SKM-1 treated with dmso at 0.1 percent for 144 hours (cell line): ENCODE data around the gene DUSP18.
A peak's percentile ranks its signal among the peaks of the same experiment; 100 is the strongest.
"Not testable (repeated sequence)": the region's sequence is repeated elsewhere in the genome, so short reads cannot be mapped to it uniquely, and the experiment has no call there.

Experiments used
- DNase-seq: peaks from one replicate; lab custom pipeline; 2025; ENCODE audit not compliant: unreplicated experiment; lab: John Stamatoyannopoulos, UW

The DUSP18 gene

GRCh38 chr22:30679895-30680690, 12.4 kb upstream of the DUSP18 start:
- DNase-seq = not testable (repeated sequence)

DNA sequence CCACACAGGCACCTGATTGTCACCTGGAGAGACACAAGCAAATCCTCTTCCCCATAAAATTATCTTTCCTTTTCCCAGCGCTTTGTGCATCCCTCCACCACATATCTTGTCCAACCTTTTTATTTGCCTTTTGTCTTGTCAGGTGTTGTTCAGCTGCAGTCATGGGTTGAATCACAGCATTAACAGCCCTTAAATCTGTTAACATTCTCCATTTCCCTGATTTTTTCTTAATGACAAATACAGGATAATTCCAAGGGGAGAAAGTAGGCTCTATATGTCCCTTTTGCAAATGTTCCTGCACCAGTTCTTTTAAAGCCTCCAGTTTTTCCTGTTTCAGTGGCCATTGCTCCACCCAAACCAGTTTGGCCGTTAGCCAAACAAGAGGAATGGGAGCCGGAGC, 8.9 kb upstream of the DUSP18 start:
- DNase-seq = not testable (repeated sequence)

DNA sequence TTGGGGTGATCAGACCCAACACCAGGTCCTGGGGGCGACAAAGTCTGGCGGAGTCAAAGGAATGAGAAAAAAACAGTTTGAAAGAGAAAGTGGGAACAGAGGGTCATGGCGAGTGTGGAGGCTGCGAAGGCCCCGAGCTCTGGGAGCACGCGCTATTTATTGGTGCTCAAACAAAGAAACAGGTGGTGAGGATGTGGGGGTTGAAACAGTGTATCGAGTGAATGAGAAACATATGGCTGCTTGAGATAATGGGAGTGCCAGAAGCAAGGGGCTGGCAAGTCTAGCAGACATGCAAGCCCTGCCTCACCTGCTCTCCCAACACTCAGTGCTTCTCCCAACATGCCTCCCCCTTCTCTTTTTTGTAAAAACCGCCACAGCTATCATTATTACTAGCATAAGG, 7.8 kb upstream of the DUSP18 start:
- DNase-seq = no peak

- no peak for DNase-seq
Measured at GRCh38 chr22:30674482-30674881, 6.8 kb upstream of the DUSP18 start.

- DNase-seq = no peak
Measured at GRCh38 chr22:30673136-30673535, 5.5 kb upstream of the DUSP18 start.

- DNase-seq = no peak
Measured at GRCh38 chr22:30671071-30671470, 3.4 kb upstream of the DUSP18 start.

DNA sequence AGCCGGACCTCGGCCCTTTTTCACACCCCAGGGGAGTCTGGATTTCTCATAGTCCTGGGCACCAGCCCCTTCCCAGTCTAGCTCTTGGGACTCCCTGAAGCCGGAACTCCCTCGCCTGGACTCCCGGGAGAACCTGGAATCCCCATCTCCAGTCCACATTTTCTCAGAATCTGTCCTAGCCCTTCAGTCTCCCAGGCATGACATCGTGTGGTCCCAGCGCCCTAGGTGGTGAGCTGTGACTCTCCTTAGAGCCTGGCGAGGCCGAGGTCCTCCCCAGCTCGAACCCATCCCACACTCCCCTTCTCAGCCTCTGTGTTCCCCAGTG, 673 bp upstream of the DUSP18 start:
- DNase-seq = no peak

GRCh38 chr22:30667107-30667493, 575 bp downstream of the DUSP18 start:
- no peak for DNase-seq

DNA sequence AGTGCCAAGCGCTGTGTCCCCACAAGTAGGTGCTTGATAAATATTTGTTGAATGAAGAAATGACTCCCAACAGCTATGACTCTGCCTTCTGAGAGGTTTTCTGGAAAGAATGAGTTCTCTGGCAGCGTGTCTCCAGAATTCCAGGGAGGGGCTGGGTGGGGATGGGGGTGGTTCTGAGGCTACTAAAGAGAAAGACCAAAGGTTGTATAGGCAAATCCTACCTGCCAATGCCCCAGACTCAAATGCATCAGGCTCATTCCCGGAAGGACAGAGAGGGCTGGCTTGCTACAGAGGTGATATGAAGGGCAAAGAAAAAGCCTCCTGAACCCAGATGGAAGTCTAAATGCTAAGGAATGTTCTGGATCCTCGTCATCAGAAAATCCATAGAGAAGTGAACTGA, 1.9 kb downstream of the DUSP18 start:
- DNase-seq = no peak

DNA sequence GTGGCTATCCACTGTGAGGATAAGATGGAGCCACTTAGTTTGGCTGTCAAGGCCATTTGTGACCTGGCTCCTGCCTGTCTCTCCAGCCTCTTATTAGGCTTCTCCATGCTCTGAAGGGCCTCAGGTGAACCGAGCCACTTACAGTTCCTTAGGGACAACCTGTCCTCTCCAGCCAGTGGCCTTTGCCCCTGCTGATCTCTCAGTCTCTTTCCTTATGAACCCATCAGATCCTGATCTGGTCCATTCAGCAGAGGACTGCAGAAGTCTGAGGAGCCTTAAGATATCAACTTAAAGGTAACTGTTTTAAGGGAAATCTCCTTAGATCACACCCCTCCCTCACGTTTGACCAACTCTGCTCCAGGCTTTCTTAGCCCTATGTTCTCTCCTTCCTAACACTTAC, 2.4 kb downstream of the DUSP18 start:
- no peak for DNase-seq

DNA sequence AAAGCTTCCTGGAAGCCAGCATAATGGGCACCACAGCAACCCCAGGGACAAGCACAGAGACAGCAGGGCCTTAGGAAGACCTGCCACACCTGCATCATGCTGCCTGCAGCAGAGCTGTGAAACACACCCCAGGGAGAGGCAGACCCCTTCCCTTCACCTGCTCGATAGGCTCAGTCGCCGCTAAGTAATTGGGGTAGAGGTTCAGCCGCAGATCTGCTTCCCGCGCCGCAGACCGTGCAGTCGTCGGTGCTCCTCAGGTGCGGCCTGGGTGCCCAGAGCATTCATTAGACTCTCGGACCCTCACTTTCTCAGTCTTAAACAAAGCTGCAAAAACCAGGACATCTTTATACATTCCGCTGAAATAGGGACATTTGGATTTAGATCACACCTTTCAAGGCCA, 2.9 kb downstream of the DUSP18 start:
- DNase-seq = no peak

- DNase-seq = no peak
Measured at GRCh38 chr22:30662040-30662439, 5.6 kb downstream of the DUSP18 start.

- no peak for DNase-seq
Measured at GRCh38 chr22:30655532-30655931, 12.1 kb downstream of the DUSP18 start.

DNA sequence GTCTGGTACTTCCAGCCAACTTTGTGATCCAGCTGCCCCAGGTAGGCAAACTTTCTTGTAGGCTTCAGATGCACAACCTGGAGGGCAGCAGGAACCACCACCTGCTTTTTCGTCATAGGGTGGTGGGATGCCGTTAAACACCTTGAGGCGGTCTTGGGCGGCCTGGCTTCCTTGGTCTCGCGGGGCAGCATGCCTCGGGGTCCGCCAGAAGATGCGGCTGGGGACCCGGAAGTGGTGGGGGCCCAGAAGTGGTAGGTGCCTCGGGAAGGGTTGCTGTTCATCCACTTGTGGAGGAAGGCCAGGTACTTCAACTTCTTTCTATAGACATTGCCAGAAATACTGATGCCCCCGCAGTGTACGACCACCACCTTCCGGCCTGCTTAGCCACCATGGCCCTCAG, 13.3 kb downstream of the DUSP18 start:
- no peak for DNase-seq

DNA sequence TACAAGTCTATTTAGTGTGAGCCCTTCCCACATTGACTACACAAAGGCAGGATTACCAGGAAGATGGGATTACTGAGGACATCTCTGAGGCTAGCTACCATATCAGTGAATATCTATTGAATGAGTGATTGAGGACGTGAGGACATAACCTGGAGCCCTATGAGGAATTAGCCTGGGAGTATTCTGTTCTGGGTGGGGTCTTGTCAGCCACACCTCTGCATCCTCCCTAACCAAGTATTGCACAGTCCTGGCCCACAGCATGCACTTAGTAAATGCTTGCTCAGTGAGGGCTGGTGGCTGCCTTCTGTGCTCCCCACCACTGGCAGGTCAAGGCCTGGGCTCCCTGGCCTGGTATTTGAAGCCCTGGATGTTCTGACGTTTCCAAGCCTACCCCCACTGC, 14.8 kb downstream of the DUSP18 start:
- DNase-seq = no peak

GRCh38 chr22:30650508-30651116, 17.1 kb downstream of the DUSP18 start:
- no peak for DNase-seq

- peak; percentile 64 for DNase-seq
Measured at GRCh38 chr22:30649430-30650007, 18.2 kb downstream of the DUSP18 start.

DNA sequence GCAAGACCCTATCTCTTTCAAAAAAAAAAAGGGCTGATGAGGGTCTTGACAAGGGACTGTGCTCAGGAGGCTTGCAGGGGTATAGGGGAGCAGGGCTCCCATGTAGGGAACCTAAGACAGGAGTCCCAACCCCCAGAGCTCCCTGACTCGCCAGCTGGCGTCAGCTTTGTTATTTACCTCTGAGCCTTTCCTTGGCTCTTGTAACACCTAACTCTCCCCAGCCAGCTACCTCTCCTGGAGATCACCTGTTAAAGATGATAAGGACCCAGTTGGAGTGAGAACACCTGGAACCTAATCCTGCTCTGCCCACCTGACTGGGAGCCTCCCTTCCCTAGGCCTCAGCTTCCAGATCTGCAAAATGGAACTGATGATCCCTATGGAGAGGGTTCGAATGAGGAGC, 18.9 kb downstream of the DUSP18 start:
- DNase-seq = no peak

DNA sequence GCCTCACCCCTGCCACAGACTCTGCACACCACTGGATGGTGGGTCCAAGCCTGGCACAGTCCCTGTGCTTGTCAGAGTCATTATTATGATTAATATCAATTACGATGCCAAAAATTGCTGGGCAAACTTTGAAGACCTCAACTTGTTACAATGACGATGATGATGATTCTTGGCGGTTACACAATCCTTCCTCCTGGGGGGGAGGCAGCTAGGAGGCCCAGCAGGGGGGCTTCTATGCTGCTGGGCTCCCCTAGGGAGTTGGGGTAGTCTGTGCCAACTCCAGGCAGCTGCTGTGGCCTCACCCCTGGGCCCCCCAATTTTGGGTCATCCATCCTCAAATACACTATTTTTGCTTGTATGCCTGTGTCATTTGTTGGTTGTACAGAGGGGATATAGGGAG, 20.1 kb downstream of the DUSP18 start:
- DNase-seq = no peak

DNA sequence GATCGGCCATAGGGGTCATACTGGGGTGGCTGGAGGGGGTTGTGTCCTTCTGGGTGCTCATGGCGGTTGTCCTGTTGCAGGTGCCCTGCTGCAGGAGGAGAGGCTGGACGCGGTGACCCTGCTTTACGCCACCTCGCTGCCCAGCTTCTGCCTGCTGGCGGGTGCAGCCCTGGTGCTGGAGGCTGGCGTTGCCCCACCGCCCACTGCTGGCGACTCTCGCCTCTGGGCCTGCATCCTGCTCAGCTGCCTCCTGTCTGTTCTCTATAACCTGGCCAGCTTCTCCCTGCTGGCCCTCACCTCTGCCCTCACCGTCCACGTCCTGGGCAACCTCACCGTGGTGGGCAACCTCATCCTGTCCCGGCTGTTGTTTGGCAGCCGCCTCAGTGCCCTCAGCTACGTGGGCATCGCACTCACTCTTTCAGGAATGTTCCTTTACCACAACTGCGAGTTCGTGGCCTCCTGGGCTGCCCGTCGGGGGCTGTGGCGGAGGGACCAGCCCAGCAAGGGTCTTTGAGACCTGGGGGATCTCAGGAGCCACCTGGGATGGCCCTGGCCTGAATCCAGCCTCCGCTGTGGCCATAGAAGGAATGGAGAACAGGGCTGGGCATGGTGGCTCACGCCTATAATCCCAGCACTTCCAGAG, 21.0 kb downstream of the DUSP18 start:
- no peak for DNase-seq

DNA sequence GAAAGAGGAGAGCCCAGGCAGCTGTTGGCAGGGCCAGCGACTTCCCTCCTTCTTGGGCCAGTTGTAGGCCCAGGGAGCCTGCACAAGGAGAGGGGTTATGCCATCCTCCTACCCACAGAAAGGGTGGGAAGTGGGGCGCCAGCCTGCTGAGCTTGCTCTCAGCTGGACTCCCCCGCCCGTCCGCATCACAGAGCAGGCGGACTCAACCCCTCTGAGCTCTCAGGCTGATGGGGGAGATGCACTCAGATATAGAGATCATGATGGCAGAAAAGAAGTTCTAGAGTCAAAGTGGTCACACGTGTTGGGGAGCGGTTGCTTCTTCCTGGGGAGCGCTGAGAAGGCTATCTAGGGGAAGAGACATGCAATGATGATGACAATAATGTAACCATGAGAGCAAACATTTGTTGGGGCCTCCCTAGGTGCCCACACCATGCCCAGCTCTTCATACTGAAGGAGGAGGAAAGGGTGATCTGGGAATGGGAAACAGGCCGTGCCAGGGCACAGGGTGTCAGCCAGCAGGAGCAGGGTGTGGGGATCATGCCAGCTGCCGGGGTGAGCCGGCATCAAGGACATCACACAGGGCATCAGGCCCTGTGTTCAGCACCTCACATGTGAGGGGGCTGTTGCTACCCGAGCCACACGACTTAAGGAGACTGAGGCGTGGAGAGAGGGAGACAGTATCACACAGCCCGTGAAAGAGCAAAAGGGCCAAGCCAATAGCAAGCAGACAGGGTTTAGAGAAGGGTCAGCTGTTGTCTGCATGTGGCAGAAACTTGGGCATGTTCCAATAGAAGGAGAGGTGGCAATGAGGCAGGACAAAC, 24.4 kb downstream of the DUSP18 start:
- no peak for DNase-seq
